ENCODE measurements around the gene CRIP1. TPM values are rescaled to one million over a fixed set of nuclear protein-coding genes. Genes with fewer than 3 reads are reported as not detected.

The CRIP1 gene
- total RNA-seq, 4 donors from 2014 or later: 11.2 to 57.9 (median 34.2) TPM

DNA sequence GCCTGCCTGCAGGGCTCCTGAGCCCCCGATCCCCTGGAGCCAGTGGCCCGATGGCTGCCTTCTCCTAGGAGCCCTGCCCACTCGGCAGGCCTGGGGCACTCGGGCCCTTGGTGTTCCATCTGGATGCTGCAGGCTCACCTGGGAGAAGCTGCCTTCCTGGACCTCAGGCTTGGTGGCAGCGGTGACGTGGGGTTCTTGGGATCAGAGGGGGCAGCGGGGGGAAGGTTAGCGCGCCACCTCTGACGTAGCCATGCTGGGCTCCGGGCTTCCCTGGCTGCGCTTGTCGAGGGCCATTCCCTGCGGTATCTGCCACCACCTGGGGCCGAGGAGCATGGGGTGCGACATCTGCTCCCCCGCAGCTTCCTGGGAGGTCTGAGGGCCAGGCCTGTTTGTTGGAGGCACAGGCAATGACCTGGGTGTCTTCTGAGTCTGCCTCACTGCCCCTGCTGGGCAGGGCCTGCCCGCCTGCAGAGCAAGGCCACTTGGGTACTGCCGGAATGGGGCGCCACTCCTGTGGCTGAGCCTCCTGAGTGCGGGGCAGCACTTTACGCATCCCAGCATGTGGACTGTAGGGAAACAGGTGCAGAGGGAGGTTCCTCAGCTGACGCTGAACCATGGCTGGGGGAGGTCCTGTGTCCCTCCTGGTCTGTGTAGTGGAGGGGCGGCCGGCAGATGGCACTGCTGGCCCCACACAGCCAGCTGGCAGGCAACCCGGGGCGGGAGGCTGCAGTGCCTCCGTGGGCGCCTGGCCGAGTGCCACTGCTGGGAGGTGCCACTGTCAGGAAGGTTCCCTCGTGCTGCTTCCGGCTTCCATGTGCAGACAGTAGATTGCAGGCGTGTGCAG lies 46.8 kb upstream of the CRIP1 start:
- no peak for ATAC-seq
- H3K27me3 ChIP-seq: no peaks in the 10 kb centered on the region
- TF ChIP-seq EP300 (IDR thresholded peaks at IDR 0.05): no peak
- no peak for TF ChIP-seq POLR2AphosphoS5 (IDR thresholded peaks at IDR 0.05)
- TF ChIP-seq CTCF (IDR thresholded peaks at IDR 0.05): no peak
- no peak for TF ChIP-seq POLR2A (IDR thresholded peaks at IDR 0.05)
- H3K9me3 ChIP-seq: no peaks in the 10 kb centered on the region
- H3K27ac ChIP-seq: no peak overlapping the region
- H3K4me3 ChIP-seq: no peak overlapping the region
- WGBS, 2 donors (ENCODE audit: low coverage in 1 of 2): no CpG with 5 or more reads among the region's 33 CpGs
- peaks cover 0 to 49% of the 10 kb centered on the region in 2 donors for H3K36me3 ChIP-seq
- H3K4me1 ChIP-seq: peaks cover 0 to 42% (median 0%) of the 10 kb centered on the region in 3 donors

DNA sequence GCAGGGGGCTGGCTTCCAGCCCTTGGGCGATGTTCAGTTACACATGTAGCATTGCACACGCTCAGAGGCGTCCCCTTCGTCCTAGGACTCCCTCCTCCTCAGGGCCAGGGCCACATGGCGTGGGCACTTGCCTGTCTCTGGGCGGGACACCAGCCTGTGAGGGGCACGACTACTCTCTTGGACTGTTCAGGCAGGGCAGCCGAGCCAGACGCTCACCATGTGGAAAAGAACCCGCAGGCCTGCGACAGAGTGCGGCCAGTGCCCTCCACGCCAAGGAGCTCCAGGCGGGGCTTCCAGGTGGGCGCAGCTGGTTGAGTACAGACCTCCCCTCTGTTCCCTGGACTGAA lies 46.2 kb upstream of the CRIP1 start:
- ATAC-seq: no peak
- H3K4me1 ChIP-seq: peaks cover 0 to 42% (median 0%) of the 10 kb centered on the region in 3 donors
- H3K27me3 ChIP-seq: no peaks in the 10 kb centered on the region
- no peak for TF ChIP-seq POLR2AphosphoS5 (IDR thresholded peaks at IDR 0.05)
- TF ChIP-seq POLR2A (IDR thresholded peaks at IDR 0.05): no peak
- TF ChIP-seq CTCF (IDR thresholded peaks at IDR 0.05): no peak
- no peak for TF ChIP-seq EP300 (IDR thresholded peaks at IDR 0.05)
- no peak overlapping the region for H3K27ac ChIP-seq
- no peaks in the 10 kb centered on the region for H3K9me3 ChIP-seq
- WGBS, 2 donors (ENCODE audit: low coverage in 1 of 2): 20% methylated on average over 1 of the region's 15 CpGs; no CpG with 5 or more reads in 1 of the 2 donors
- H3K36me3 ChIP-seq: peaks cover 0 to 55% of the 10 kb centered on the region in 2 donors
- H3K4me3 ChIP-seq: no peak overlapping the region

- Histone ChIP-seq H3K27ac (no peak overlapping the region), H3K9me3 (no peaks in the 10 kb centered on the region), H3K36me3 (peaks cover 0 to 60% of the 10 kb centered on the region in 2 donors), H3K4me3 (no peak overlapping the region), H3K27me3 (no peaks in the 10 kb centered on the region), H3K4me1 (peaks cover 0 to 42% (median 0%) of the 10 kb centered on the region in 3 donors)
- TF ChIP-seq POLR2AphosphoS5 (IDR thresholded peaks at IDR 0.05) (no peak), EP300 (IDR thresholded peaks at IDR 0.05) (no peak), CTCF (IDR thresholded peaks at IDR 0.05) (no peak)
- no peak for ATAC-seq
- WGBS, 2 donors (ENCODE audit: low coverage in 1 of 2): no CpG with 5 or more reads among the region's 9 CpGs
Measured at GRCh38 chr14:105440992-105441391, 45.7 kb upstream of the CRIP1 start.

- H3K27ac ChIP-seq: no peak overlapping the region
- H3K36me3 ChIP-seq: peaks cover 0 to 71% of the 10 kb centered on the region in 2 donors
- peaks cover 0 to 34% (median 0%) of the 10 kb centered on the region in 3 donors for H3K4me1 ChIP-seq
- H3K27me3 ChIP-seq: no peaks in the 10 kb centered on the region
- no peaks in the 10 kb centered on the region for H3K9me3 ChIP-seq
- 65 to 93% methylated on average over 6 to 11 of the region's 17 CpGs for WGBS, 2 donors (ENCODE audit: low coverage in 1 of 2)
- H3K4me3 ChIP-seq: no peak overlapping the region
- no peak for TF ChIP-seq EP300 (IDR thresholded peaks at IDR 0.05)
- TF ChIP-seq POLR2AphosphoS5 (IDR thresholded peaks at IDR 0.05): no peak
- no peak for TF ChIP-seq CTCF (IDR thresholded peaks at IDR 0.05)
- no peak for TF ChIP-seq POLR2A (IDR thresholded peaks at IDR 0.05)
- no peak for ATAC-seq
Measured at GRCh38 chr14:105442125-105442524, 44.6 kb upstream of the CRIP1 start.

- no peaks in the 10 kb centered on the region for H3K27me3 ChIP-seq
- ATAC-seq: peak; percentile 4
- no peaks in the 10 kb centered on the region for H3K9me3 ChIP-seq
- 80% methylated on average over 1 of the region's 12 CpGs; no CpG with 5 or more reads in 1 of the 2 donors for WGBS, 2 donors (ENCODE audit: low coverage in 1 of 2)
- H3K4me3 ChIP-seq: no peak overlapping the region
- H3K27ac ChIP-seq: no peak overlapping the region
- H3K4me1 ChIP-seq: peaks cover 0 to 30% (median 0%) of the 10 kb centered on the region in 3 donors
- peaks cover 0 to 73% of the 10 kb centered on the region in 2 donors for H3K36me3 ChIP-seq
- TF ChIP-seq EP300 (IDR thresholded peaks at IDR 0.05) (no peak), POLR2AphosphoS5 (IDR thresholded peaks at IDR 0.05) (no peak), CTCF (IDR thresholded peaks at IDR 0.05) (no peak), POLR2A (IDR thresholded peaks at IDR 0.05) (no peak)
Measured at GRCh38 chr14:105442834-105443233, 43.9 kb upstream of the CRIP1 start.
